Measurements from ENCODE around the gene CALHM4.

GRCh38 chr6:116533233-116533957 is 20.2 kb upstream of the CALHM4 start:
- no peak for TF ChIP-seq SP1 (IDR thresholded peaks at IDR 0.05; ENCODE audit: low read depth, low read length)
- no peak for TF ChIP-seq KDM1A (IDR thresholded peaks at IDR 0.05; ENCODE audit: borderline replicate concordance, low read length)
- no peak for TF ChIP-seq JUND (IDR thresholded peaks at IDR 0.05; ENCODE audit: low read length)
- TF ChIP-seq POLR2AphosphoS5 (IDR thresholded peaks at IDR 0.05; ENCODE audit: low read depth, low read length) = no peak
- no peak for TF ChIP-seq POLR2A (IDR thresholded peaks at IDR 0.05; ENCODE audit: control extremely low read depth in 1 of 2, low read depth in 2 of 2, low read length in 2 of 2)
- TF ChIP-seq, protein P1, sequence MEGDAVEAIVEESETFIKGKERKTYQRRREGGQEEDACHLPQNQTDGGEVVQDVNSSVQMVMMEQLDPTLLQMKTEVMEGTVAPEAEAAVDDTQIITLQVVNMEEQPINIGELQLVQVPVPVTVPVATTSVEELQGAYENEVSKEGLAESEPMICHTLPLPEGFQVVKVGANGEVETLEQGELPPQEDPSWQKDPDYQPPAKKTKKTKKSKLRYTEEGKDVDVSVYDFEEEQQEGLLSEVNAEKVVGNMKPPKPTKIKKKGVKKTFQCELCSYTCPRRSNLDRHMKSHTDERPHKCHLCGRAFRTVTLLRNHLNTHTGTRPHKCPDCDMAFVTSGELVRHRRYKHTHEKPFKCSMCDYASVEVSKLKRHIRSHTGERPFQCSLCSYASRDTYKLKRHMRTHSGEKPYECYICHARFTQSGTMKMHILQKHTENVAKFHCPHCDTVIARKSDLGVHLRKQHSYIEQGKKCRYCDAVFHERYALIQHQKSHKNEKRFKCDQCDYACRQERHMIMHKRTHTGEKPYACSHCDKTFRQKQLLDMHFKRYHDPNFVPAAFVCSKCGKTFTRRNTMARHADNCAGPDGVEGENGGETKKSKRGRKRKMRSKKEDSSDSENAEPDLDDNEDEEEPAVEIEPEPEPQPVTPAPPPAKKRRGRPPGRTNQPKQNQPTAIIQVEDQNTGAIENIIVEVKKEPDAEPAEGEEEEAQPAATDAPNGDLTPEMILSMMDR (IDR thresholded peaks at IDR 0.05; ENCODE audit: control extremely low read depth in 1 of 3, insufficient read depth in 1 of 3, low read depth in 1 of 3, low read length in 3 of 3) = peak in 2 of 3 experiments; percentile 21 to 56; a peak in 3 of 4 replicates
- no peak for TF ChIP-seq YY1 (IDR thresholded peaks at IDR 0.05; ENCODE audit: low read depth, low read length)
- no peak for TF ChIP-seq ASH2L (IDR thresholded peaks at IDR 0.05; ENCODE audit: low read length)
- TF ChIP-seq USF2 (IDR thresholded peaks at IDR 0.05; ENCODE audit: low read length) = no peak
- TF ChIP-seq, protein P2, sequence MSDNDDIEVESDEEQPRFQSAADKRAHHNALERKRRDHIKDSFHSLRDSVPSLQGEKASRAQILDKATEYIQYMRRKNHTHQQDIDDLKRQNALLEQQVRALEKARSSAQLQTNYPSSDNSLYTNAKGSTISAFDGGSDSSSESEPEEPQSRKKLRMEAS (IDR thresholded peaks at IDR 0.05) = no peak
- no peak for TF ChIP-seq GABPA (IDR thresholded peaks at IDR 0.05; ENCODE audit: borderline replicate concordance, insufficient read depth, low read length)
- no peak for TF ChIP-seq CEBPB (IDR thresholded peaks at IDR 0.05; ENCODE audit: low read depth, low read length)
- TF ChIP-seq RXRA (IDR thresholded peaks at IDR 0.05; ENCODE audit: insufficient read depth, low read depth, low read length) = no peak
